H1 (cell line): ENCODE data around the gene ZNF180. TPM values are rescaled to one million over a fixed set of nuclear protein-coding genes. Genes with fewer than 3 reads are reported as not detected.
"Not testable (repeated sequence)": the region's sequence is repeated elsewhere in the genome, so short reads cannot be mapped to it uniquely, and the experiment has no call there.

ENCODE experiments used
- CTCF ChIA-PET: fragments of 300-600 bp; sonication (Branson Sonifier 250); formaldehyde crosslinking; loops from one replicate; lab custom pipeline; 2021; ENCODE audit not compliant: partially characterized antibody; lab: Charles Lee
- POLR2A ChIA-PET: fragments of 300-600 bp; sonication (Branson Sonifier 250); formaldehyde crosslinking; loops from one replicate; lab custom pipeline; 2021; ENCODE audit warnings: inconsistent platforms; ENCODE audit not compliant: partially characterized antibody; lab: Charles Lee
- DNase-seq, 2 experiments: peaks; one replicate each; pipeline versions ENCODE4 v3.0.0 to v3.0.0-alpha.2; 2010 to 2022; ENCODE audit warnings: low spot score in 2 of 2, low read depth in 1 of 2, mixed read lengths in 1 of 2
- FAIRE-seq: peaks from 2 replicates; lab custom pipeline; 2011; peaks lifted over from hg19 to GRCh38; lab: Jason Lieb, UNC
- H2AFZ ChIP-seq: 2 replicates; pipeline ENCODE4 v1.8.1; 2012; ENCODE audit warnings: low read length, inconsistent platforms
- H2AK5ac ChIP-seq: 2 replicates; pipeline ENCODE4 v1.6.1; 2013; ENCODE audit warnings: low read depth, low read length
- H2BK120ac ChIP-seq: replicated peaks from 2 replicates; pipeline ENCODE3; 2013; ENCODE audit warnings: low read depth, low read length, inconsistent platforms
- H2BK12ac ChIP-seq: 2 replicates; pipeline ENCODE4 v1.6.1; 2013; ENCODE audit warnings: low read depth, low read length
- H2BK15ac ChIP-seq: 2 replicates; pipeline ENCODE4 v1.6.1; 2013; ENCODE audit warnings: low read length
- H2BK20ac ChIP-seq: 2 replicates; pipeline ENCODE4 v1.6.1; 2013; ENCODE audit warnings: low read length
- H2BK5ac ChIP-seq: 2 replicates; pipeline ENCODE4 v1.6.1; 2013; ENCODE audit warnings: low read depth, low read length
- H3K14ac ChIP-seq: 2 replicates; pipeline ENCODE4 v1.6.1; 2013; ENCODE audit warnings: inconsistent platforms; ENCODE audit not compliant: insufficient read length
- H3K18ac ChIP-seq: 2 replicates; pipeline ENCODE4 v1.6.1; 2013; ENCODE audit warnings: low read length; ENCODE audit errors: extremely low read depth
- H3K23ac ChIP-seq: 2 replicates; pipeline ENCODE4 v1.6.1; 2013; ENCODE audit warnings: inconsistent platforms; ENCODE audit not compliant: insufficient read length
- H3K23me2 ChIP-seq: 2 replicates; pipeline ENCODE4 v1.6.1; 2013; ENCODE audit warnings: low read depth, low read length
- H3K27ac ChIP-seq: 2 replicates; pipeline ENCODE4 v1.6.1; 2011; ENCODE audit warnings: low read depth, low read length, inconsistent platforms
- H3K27me3 ChIP-seq, 4 experiments: replicated peaks in 1 of 4; 1 replicate in 1 of 4; 2 replicates in 3 of 4; pipeline versions ENCODE4 v1.6.1 to v1.8.1; 2011 to 2013; ENCODE audit warnings: low read length in 3 of 4, mild to moderate bottlenecking in 3 of 4, inconsistent platforms in 2 of 4, mixed read lengths in 2 of 4, moderate library complexity in 1 of 4; ENCODE audit not compliant: control insufficient read depth in 3 of 4, insufficient read depth in 3 of 4; ENCODE audit errors: extremely low read depth in 1 of 4
- H3K36me3 ChIP-seq, 4 experiments: 2 replicates each; pipeline versions ENCODE4 v1.6.1 to v1.8.1; 2011 to 2013; ENCODE audit warnings: mild to moderate bottlenecking in 4 of 4, low read length in 3 of 4, moderate library complexity in 2 of 4, control low read depth in 1 of 4, inconsistent platforms in 1 of 4; ENCODE audit not compliant: insufficient read depth in 4 of 4, control insufficient read depth in 2 of 4
- H3K4ac ChIP-seq: replicated peaks from 2 replicates; pipeline ENCODE3; 2013; ENCODE audit warnings: low read length, low read depth, mixed read lengths, inconsistent platforms; ENCODE audit not compliant: insufficient read length
- H3K4me1 ChIP-seq, 4 experiments: replicated peaks in 1 of 4; 1 replicate in 1 of 4; 2 replicates in 3 of 4; pipeline versions ENCODE4 v1.6.1 to v1.8.1; 2011 to 2013; ENCODE audit warnings: low read length in 3 of 4, inconsistent platforms in 2 of 4, mixed read lengths in 1 of 4; ENCODE audit not compliant: insufficient read depth in 4 of 4, control insufficient read depth in 3 of 4
- H3K4me2 ChIP-seq, 2 experiments: 2 replicates each; pipeline versions ENCODE4 v1.6.1 to v1.8.1; 2011 to 2013; ENCODE audit warnings: low read depth in 2 of 2, low read length in 2 of 2, control low read depth in 1 of 2, inconsistent platforms in 1 of 2, mild to moderate bottlenecking in 1 of 2; ENCODE audit not compliant: insufficient read depth in 1 of 2
- H3K4me3 ChIP-seq, 4 experiments: fragments of 200-600, 300-600 bp in 1 of 4; sonication (generic), shearing (Covaris generic), sonication (Bioruptor Twin) in 1 of 4; 2 replicates each; pipeline versions ENCODE4 v1.5.1 to v1.8.1; 2011 to 2016; ENCODE audit warnings: low read length in 4 of 4, low read depth in 3 of 4, control low read depth in 2 of 4, inconsistent platforms in 2 of 4, mild to moderate bottlenecking in 2 of 4, mixed read lengths in 1 of 4, moderate library complexity in 1 of 4; ENCODE audit not compliant: insufficient read depth in 2 of 4; ENCODE audit errors: extremely low read depth in 1 of 4
- H3K56ac ChIP-seq: replicated peaks from 2 replicates; pipeline ENCODE3; 2013; ENCODE audit warnings: low read depth, mild to moderate bottlenecking, mixed read lengths, low read length, inconsistent platforms; ENCODE audit not compliant: insufficient read length
- H3K79me1 ChIP-seq: 2 replicates; pipeline ENCODE4 v1.6.1; 2013; ENCODE audit warnings: low read depth, low read length, control low read depth
- H3K79me2 ChIP-seq, 2 experiments: 2 replicates each; pipeline versions ENCODE4 v1.6.1 to v1.8.1; 2012 to 2013; ENCODE audit warnings: low read length in 2 of 2, mild to moderate bottlenecking in 2 of 2, inconsistent platforms in 1 of 2; ENCODE audit not compliant: insufficient read depth in 2 of 2, control insufficient read depth in 1 of 2
- H3K9ac ChIP-seq, 4 experiments: replicated peaks in 1 of 4; 1 replicate in 1 of 4; 2 replicates in 3 of 4; pipeline versions ENCODE4 v1.6.1 to v1.8.1; 2011 to 2013; ENCODE audit warnings: low read depth in 3 of 4, low read length in 3 of 4, control low read depth in 2 of 4, mild to moderate bottlenecking in 2 of 4, moderate library complexity in 2 of 4, inconsistent platforms in 1 of 4; ENCODE audit errors: extremely low read depth in 1 of 4
- H3K9me3 ChIP-seq, 2 experiments: 2 replicates each; pipeline versions ENCODE4 v1.6.1 to v1.8.1; 2012 to 2013; ENCODE audit warnings: mild to moderate bottlenecking in 2 of 2, moderate library complexity in 2 of 2, control low read depth in 1 of 2, inconsistent platforms in 1 of 2, low read depth in 1 of 2, low read length in 1 of 2, mixed read lengths in 1 of 2; ENCODE audit not compliant: insufficient read depth in 2 of 2
- H4K20me1 ChIP-seq, 2 experiments: replicated peaks in 1 of 2; 2 replicates each; pipeline versions ENCODE3 to v1.8.1; 2011 to 2013; ENCODE audit warnings: inconsistent platforms in 2 of 2, low read length in 2 of 2, mild to moderate bottlenecking in 1 of 2; ENCODE audit not compliant: insufficient read depth in 2 of 2, control insufficient read depth in 1 of 2
- H4K5ac ChIP-seq: 2 replicates; pipeline ENCODE4 v1.6.1; 2013; ENCODE audit warnings: low read length, low read depth, mixed read lengths, inconsistent platforms; ENCODE audit not compliant: insufficient read length
- H4K8ac ChIP-seq: 2 replicates; pipeline ENCODE4 v1.8.0; 2013; ENCODE audit warnings: mild to moderate bottlenecking, moderate library complexity, low read length, inconsistent platforms; ENCODE audit not compliant: insufficient read depth; ENCODE audit errors: extremely low read depth
- H4K91ac ChIP-seq: replicated peaks from 2 replicates; pipeline ENCODE3; 2013; ENCODE audit warnings: low read length, mixed read lengths, inconsistent platforms; ENCODE audit not compliant: insufficient read length
- WGBS, 2 experiments: shearing (Covaris generic) in 1 of 2; methylation state at CpG; one replicate each; pipeline versions ENCODE4 v1.1.6 to v1.1.7; 2013 to 2015; ENCODE audit warnings: low lambda C conversion rate in 2 of 2, mixed read lengths in 2 of 2, inconsistent platforms in 1 of 2, low coverage in 1 of 2, missing lambda C conversion rate in 1 of 2; ENCODE audit not compliant: insufficient replicate concordance in 2 of 2, insufficient coverage in 1 of 2, insufficient read length in 1 of 2; ENCODE audit errors: extremely low coverage in 1 of 2, missing lambda C conversion rate in 1 of 2; 5-methylcytosine and 5-hydroxymethylcytosine counted together
- polyA plus RNA-seq, 7 experiments: library from polyadenylated mRNA; depleted of rRNA in 3 of 7; stranded (reverse) in 5 of 7; unstranded in 2 of 7; fragments of >200 nt in 5 of 7; fragments of 200-250 nt in 2 of 7; gene quantifications; 1 replicate in 5 of 7; 2 replicates in 1 of 7; 4 replicates in 1 of 7; pipeline versions ENCODE4 v1.2.1 to v1.2.3, GENCODE V29; 2011 to 2013; ENCODE audit warnings: missing spikeins in 2 of 7, mixed read lengths in 2 of 7
- total RNA-seq: library from RNA; stranded (reverse); fragmentation: NEBNext Ultra II Directional; extraction: Animal tissue kit (Norgen Biotek cat#: 25700); gene quantifications from 2 replicates; pipeline ENCODE4 v1.2.1, GENCODE V29; 2021

The ZNF180 gene
- total and polyA plus RNA-seq, 2 of the 8 experiments (the other 6 are each of a cell fraction or from before 2014, with no cell fraction given), result 1.3 to 8.5 TPM

GRCh38 chr19:44468730-44469129 is 31.6 kb downstream of the ZNF180 start:
- H3K9ac ChIP-seq, H3K36me3 ChIP-seq, H3K23me2 ChIP-seq, H3K27ac ChIP-seq, H4K91ac ChIP-seq, H4K20me1 ChIP-seq, H2AFZ ChIP-seq, H3K23ac ChIP-seq, H3K4ac ChIP-seq, H2BK120ac ChIP-seq, H3K4me2 ChIP-seq, H3K4me1 ChIP-seq, H4K5ac ChIP-seq, H3K4me3 ChIP-seq, H2BK15ac ChIP-seq, CTCF ChIA-PET, H3K14ac ChIP-seq, FAIRE-seq, H3K18ac ChIP-seq, H3K27me3 ChIP-seq, H3K79me2 ChIP-seq, H2BK5ac ChIP-seq, H2BK20ac ChIP-seq, H4K8ac ChIP-seq, POLR2A ChIA-PET, H2AK5ac ChIP-seq, H3K79me1 ChIP-seq, H3K56ac ChIP-seq, DNase-seq, H2BK12ac ChIP-seq: not testable (repeated sequence)
- 72% methylated on average over 5 of the region's 5 CpGs; no CpG with 5 or more reads in 1 of the 2 experiments for whole genome bisulfite sequencing, 2 experiments
- H3K9me3 ChIP-seq, result peaks cover 31 to 47% of the 10 kb centered on the region in 2 experiments

DNA sequence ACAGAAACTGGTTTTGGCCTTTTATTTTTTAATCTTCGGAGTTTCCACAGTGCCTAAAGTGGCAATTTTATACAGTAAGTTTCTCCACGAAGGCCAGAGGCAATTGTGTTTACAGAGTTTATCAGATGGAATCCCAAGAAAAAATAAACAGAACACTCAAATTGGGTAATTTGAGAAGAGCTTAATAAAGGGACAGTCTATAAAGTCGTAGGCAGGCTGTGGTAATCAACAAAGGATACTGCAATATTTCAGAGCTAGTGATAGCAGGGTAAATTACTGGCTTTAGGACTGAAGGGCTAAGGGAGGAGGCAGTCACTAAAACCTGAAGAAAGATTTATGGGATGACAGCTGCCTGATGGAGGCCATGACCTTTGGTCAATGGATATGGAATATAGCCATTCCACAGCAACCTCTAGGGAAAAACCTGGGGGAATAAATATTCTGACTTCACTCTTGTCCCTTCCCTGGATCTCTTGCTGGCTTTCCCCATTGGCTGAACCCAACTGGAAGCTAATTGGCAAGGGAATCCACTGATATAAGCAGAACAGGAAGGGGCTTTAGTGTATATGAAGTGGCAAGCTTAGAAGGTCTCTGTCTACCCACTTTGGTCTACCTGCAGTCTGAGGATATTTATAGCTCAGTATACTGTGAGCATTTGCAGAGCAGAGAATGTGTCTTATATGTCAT is 37.6 kb downstream of the ZNF180 start:
- H2BK15ac ChIP-seq, H3K23ac ChIP-seq, DNase-seq, H3K27me3 ChIP-seq, H4K8ac ChIP-seq, H3K56ac ChIP-seq, H3K18ac ChIP-seq, H3K9ac ChIP-seq, H3K36me3 ChIP-seq, H3K14ac ChIP-seq, POLR2A ChIA-PET, H2BK12ac ChIP-seq, H3K4me1 ChIP-seq, H2BK120ac ChIP-seq, H3K4me3 ChIP-seq, H2BK20ac ChIP-seq, H2AFZ ChIP-seq, H2AK5ac ChIP-seq, CTCF ChIA-PET, H3K23me2 ChIP-seq, FAIRE-seq, H3K27ac ChIP-seq, H3K79me2 ChIP-seq, H2BK5ac ChIP-seq, H4K91ac ChIP-seq, H3K79me1 ChIP-seq, H4K5ac ChIP-seq, H4K20me1 ChIP-seq, H3K4me2 ChIP-seq, H3K4ac ChIP-seq: not testable (repeated sequence)
- WGBS, 2 experiments, result 70% methylated on average over 3 of the region's 3 CpGs; no CpG with 5 or more reads in 1 of the 2 experiments
- peaks cover 22 to 37% of the 10 kb centered on the region in 2 experiments for H3K9me3 ChIP-seq
